HG03442 (cell line): ENCODE data around the gene ATP6V0B.

ENCODE experiments used
- ATAC-seq: cut with Tn5 transposase; IDR thresholded peaks from one replicate; pipeline ENCODE4 v1.9.1; 2021; ENCODE audit warnings: mild to moderate bottlenecking, moderate library complexity; ENCODE audit not compliant: unreplicated experiment

The ATP6V0B gene

DNA sequence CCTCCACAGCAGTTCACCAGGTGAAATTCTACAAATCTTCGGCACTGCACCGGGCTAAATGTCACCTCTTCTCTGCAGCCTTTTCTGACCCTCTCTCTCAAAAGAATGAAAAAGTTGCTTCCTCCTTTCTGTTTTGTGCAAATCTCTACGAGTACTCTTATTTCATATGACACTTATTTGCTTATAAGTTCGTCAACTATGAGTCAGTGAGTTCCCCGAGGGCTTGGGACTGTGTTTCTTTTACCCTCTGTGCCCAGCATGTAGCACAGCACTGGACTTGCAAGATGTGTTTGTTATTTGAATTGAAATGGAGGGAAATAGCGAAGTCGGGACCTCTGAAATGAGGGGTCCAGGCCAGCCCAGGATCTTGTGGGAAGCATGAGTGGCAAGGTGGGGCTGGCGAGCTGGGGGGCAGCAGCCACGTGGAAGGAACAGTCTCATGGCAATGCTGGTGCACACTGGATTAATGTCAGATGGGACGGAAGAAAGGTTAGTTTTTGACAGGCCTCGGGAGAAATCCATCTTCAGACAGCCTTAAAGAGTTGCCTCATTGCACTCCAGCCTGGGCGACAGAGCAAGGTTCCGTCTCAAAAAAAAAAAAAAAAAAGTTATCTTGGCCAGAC lies 50.3 kb downstream of the ATP6V0B start:
- ATAC-seq: no peak

DNA sequence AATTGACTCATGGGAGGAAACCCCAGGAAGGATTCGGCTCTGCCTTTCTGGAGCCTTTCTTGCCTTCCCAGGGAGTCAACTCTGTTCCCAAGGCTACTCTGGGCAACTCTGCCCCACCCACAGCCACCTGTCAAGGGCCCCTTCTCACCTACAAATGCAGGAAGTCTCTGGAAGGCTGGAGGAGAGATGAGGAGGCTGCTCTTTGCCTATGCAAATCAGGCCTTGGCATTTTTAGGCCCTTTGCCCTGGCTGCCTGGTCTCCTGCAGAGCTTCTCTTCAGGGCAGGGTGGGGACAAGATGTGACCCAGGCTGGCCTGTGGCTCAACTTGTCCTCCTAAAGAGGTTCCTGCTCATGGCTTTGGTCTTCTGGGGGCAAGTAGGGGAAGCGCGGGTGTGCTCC lies 51.1 kb downstream of the ATP6V0B start:
- no peak for ATAC-seq

DNA sequence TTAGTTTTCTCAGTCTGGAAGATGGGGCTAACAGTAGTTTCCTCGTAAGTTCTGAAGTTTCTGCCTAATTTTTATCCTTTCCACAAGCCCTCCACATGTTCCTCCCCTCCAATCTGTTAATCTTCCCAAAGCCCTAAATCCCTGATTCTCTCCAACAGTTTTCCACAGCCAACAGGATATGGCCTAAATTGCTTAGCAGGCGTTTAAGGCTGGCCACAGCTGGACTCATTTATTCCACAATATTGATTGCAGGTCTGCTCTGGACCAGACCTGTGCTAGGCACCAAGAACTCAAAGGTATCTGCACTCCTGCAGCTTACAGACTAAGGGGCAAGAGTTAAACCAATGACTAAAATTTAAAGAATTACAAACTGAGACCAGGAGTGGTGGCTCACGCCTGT lies 52.6 kb downstream of the ATP6V0B start:
- ATAC-seq: no peak
